Measurements from ENCODE around the gene HBZ. TPM values are rescaled to one million over a fixed set of nuclear protein-coding genes. Genes with fewer than 3 reads are reported as not detected.
A peak's percentile ranks its signal among the peaks of the same experiment; 100 is the strongest.
"Not testable (repeated sequence)": the region's sequence is repeated elsewhere in the genome, so short reads cannot be mapped to it uniquely, and the experiment has no call there.

HBZ gene
- total RNA-seq (2014; rRNA removed; shearing (Covaris generic)) = not detected in 2 replicates

GRCh38 chr16:152141-153128 is at the start of gene HBZ:
HBZ (plus strand) TSS chr16:152644; CDS start chr16:152910, 266 bp downstream.
- DNase-seq (ENCODE audit: low read depth) = no peak

GRCh38 chr16:104355-104754 is 48.1 kb upstream of the HBZ start:
- no peak for DNase-seq (ENCODE audit: low read depth)

GRCh38 chr16:104928-105327 is 47.5 kb upstream of the HBZ start:
- no peak for DNase-seq (ENCODE audit: low read depth)

- DNase-seq (ENCODE audit: low read depth) = no peak
Measured at GRCh38 chr16:105521-105920, 46.9 kb upstream of the HBZ start.

- DNase-seq (ENCODE audit: low read depth) = peak; percentile 72
Measured at GRCh38 chr16:106623-107324, 45.7 kb upstream of the HBZ start.

- no peak for DNase-seq (ENCODE audit: low read depth)
Measured at GRCh38 chr16:112153-112840, 40.1 kb upstream of the HBZ start.

GRCh38 chr16:114327-114726 is 38.1 kb upstream of the HBZ start:
- DNase-seq (ENCODE audit: low read depth) = no peak

GRCh38 chr16:116015-116414 is 36.4 kb upstream of the HBZ start:
- DNase-seq (ENCODE audit: low read depth) = no peak

GRCh38 chr16:117379-118365 is 34.8 kb upstream of the HBZ start:
- peak; percentile 30 for DNase-seq (ENCODE audit: low read depth)

GRCh38 chr16:118857-119256 is 33.6 kb upstream of the HBZ start:
- no peak for DNase-seq (ENCODE audit: low read depth)

- DNase-seq (ENCODE audit: low read depth) = no peak
Measured at GRCh38 chr16:119295-119694, 33.1 kb upstream of the HBZ start.

GRCh38 chr16:119835-120491 is 32.5 kb upstream of the HBZ start:
- DNase-seq (ENCODE audit: low read depth) = no peak

GRCh38 chr16:120756-121155 is 31.7 kb upstream of the HBZ start:
- no peak for DNase-seq (ENCODE audit: low read depth)

GRCh38 chr16:122361-122760 is 30.1 kb upstream of the HBZ start:
- no peak for DNase-seq (ENCODE audit: low read depth)

GRCh38 chr16:123558-124350 is 28.7 kb upstream of the HBZ start:
- not testable (repeated sequence) for DNase-seq (ENCODE audit: low read depth)

- DNase-seq (ENCODE audit: low read depth) = no peak
Measured at GRCh38 chr16:125011-125410, 27.4 kb upstream of the HBZ start.

GRCh38 chr16:129075-129474 is 23.4 kb upstream of the HBZ start:
- DNase-seq (ENCODE audit: low read depth) = no peak

- DNase-seq (ENCODE audit: low read depth) = no peak
Measured at GRCh38 chr16:130533-131173, 21.8 kb upstream of the HBZ start.

- DNase-seq (ENCODE audit: low read depth) = no peak
Measured at GRCh38 chr16:132120-132519, 20.3 kb upstream of the HBZ start.

Data from M059J (cell line).